ENCODE data around the gene SLC39A10.

GRCh38 chr2:195716466-195716865, 59.4 kb downstream of the SLC39A10 start:
- TF ChIP-seq POLR2A (IDR thresholded peaks at IDR 0.05) (no peak), CTCF (IDR thresholded peaks at IDR 0.05) (no peak)
